CD1c-positive myeloid dendritic cell (primary cell): Measurements from ENCODE around the gene PRCD.

ENCODE experiments used
- DNase-seq: peaks from one replicate; pipeline ENCODE4 v3.0.0-alpha.2; 2016; ENCODE audit errors: extremely low spot score

The PRCD gene

DNA sequence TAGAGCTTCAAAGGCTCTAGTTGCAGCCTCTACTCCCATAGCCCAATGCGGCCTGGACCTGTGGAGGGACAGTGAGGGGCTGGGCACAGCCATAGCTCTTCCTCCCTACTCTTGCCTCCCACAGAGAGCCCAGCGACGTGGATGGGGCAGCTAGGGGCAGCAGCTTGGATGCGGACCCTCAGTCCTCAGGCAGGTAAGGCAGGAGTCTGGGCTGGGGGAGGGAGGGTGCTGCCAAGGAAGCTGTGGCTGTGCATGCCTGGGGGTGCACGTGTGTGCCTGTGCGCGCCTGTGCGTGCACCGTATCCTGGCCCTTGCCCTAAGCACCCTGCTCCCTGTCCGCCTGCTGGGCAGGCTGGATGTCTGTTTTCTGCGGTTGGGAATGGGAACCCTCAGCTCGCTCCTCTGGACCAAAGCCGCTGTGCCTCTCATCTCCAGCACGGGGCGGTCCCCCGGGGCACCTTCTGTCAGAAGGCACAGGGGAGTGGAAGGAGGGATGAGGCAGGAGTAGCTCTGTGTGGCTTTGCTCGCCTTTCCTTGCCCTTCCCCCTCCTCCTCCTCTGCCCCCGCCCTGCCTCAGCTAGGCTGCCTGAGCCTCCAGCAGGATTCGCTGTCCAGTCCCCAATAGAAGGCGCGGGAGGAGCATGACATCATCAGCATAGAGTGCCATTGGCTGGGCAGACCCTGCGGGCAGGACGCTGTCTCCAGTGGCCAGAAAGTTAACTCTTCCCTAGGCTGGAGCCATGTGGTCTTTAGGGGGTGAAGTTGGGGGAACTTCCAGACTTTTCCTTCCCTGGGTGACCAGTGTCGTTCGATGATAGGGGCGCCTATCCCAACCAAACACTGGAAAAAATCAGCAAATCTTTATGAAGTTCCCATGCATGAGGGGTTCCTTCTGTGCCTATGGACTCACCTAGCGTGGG lies 797 bp downstream of the PRCD start:
- DNase-seq: peak; percentile 78

DNA sequence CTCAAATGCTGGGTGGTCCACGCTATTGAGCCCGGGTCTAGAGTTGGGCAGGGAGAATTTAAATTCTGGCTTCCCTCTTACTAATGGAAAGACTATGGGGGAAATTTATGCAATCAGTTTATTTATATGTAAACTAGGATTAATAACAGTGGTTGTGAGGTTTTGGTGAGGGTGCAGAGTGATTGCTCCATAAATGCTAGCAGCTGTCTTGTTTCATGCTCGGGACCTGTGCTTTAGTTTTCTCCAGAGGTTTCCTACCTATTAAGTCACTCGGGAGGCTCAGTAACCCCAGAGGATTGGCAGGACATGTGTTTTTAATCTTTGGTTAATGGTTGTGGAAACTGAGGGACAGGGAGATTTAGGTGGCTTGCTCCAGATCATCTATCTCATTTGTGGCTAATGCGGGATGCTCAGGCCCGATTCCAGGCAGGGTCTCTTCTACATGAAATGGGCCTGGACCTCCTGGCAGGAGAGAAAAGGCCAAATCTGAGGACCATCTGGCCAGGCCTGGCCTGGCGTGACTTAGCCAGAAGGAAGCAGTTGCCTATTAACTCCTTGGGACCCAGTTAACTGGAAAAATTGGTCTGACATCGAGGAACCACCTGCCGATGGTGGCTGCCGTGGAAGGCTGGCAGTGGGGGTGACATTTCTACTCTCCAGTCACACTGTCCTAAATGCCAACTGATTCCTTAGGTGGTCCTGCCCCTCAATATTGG lies 2.1 kb downstream of the PRCD start:
- no peak for DNase-seq

DNA sequence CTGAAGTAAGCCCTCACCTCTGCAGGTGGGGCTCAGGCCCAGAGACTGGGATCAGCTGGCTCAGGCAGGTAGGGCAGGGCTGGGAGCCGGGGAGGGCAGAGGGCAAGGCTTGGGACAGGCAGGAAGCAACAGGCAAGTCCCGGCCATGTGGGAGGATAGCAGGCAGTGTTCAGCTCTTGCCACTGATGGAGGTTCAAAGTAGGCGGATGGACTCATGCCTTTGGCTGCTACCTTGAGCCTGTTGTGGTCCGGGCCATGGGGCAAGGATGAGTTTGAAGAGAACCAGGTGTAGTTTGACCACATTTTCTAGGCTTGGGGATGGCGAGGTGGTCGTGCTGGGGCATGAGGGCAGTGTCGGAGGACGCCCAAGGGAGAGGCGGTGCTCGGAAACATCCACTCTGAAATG lies 2.7 kb downstream of the PRCD start:
- DNase-seq: no peak

DNA sequence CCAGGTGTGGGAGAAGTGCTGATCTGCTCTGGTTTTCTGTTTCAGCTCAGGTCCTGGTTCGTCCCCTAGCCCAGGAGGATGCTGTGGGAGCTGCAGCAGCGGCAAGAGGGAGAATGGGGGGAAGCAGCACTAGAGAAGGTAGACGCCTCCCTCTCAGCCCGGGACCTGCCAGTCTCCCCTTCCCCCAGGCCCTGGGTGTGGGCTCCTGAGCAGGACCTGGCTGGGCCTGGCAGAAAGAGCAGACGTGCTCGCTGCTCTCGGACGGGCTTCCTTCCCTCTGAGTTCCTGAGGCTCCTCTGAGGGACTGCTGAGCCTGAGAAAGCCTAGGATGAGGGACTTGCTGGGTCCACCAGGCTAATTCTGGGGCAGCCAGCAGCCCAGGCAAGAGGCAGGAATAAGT lies 3.1 kb downstream of the PRCD start:
- DNase-seq: no peak

DNA sequence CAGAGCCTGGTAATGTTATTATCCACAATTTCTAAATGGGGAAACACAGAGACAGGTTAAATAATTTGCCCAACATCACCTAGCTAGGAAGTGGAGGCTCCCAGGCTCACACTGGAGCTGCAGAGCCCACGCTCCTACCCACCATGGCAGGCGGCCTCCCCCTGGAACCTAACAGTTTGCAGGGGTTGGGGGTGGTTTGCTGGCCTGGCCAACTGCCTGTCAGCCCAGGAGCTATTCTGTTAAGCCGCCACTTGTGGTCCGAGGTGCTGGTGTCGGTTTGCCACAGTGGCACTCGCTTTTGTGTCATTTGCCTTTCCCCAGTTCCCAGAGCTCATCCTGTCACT lies 3.6 kb downstream of the PRCD start:
- DNase-seq: no peak

DNA sequence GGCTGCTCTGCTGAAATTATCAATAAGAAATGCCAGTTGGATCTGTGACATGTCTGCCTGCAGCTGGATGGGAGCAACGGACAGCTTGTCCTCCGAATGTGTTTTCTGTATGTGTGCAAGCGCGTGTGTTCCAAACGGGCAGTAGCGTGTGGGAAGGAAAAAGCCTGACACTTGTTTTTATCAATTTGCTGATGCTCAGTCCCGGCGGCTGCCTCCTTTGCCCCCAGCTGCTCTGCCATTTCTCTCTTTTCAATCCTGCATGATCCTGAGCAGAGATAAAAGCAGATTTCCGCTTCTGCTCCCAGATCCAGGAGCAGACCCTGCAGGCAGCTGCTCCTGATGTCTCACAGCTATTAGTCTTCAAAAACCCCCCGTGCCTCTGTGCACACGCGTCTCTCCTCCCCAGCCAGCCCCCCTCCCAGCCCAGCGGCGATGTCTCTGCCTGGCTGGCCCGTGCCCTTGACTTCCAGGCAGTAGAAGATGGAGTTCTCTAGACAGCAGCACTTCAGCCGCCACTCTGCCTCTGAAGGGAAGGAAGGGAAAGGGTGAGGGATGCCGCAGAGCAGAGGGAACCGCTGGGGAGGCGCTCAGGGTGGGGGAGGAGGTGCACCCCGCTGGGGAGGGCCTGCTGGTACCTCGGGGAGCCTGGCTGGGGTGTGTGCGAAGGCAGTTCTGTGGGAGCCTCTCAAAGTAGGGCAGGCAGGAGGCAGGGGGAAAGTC lies 4.1 kb downstream of the PRCD start:
- no peak for DNase-seq

DNA sequence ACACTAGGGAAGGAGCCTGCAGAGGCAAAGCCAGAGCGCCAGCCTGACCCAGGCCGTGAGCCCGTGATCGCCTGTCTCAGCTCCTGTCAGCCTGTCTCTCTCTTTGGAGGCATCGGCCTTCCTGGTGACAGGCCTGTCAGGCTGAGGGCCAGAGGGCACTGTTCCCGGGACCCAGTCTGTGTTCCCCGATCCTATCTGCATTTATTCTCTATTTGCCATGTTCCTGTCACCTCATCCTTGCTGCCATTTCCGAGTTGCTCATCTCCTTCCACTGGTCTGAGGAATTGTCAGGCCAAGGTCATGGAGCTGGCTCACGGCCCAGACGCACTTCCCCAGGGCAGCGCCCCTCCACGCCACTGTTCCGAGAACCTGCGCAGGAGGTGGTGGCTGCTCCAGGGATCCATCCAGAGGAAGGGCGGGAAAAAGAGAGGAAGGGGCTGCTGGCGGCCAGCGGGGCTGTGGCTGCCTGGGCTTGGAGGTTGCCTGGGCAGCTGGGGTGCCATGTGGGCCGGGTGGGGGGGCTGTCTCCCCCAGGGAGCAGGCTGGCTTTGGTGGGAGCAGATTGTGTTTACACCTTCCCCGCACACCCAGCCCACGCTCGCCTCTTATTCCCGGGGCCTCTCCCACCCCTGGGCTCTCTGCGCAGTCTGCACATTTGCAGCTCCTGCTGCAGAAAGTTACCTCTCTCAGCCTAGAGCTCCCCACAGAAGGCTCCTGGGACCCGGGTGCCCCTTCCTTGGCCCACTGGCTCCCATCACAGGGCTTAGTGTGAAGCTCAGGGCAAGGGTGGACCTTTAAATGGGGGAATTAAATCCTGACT lies 4.9 kb downstream of the PRCD start:
- DNase-seq: no peak

DNA sequence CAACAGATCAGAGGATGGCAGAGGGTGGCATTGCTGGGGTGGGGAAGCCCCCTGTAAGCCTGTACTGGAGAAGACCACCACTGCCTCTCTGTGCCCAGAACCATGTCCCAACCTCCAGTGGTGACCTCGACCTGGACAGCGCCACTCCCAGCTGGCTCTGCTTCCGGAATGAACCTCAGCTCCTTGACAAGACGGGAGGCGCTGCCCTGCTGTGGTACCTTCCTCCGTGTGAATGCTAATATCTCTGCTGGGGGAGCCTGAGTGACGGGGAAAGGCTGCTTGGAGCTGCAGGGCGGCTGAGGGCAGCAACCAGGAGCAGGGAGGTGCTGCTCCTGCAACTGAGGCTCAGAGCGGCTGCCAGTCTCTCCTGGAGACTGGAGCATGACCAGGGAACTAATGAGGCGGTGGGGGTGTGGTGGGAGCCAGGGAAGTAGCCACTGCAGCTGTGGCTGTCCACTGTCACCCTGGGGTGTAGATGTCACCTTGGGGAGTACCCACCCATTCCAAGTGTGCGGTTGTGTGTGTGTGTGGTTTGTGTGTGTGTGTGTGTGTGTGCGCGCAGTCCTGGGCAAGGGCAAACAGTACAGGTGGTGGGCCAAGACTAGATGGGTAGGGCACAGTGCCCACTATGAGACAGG lies 6.2 kb downstream of the PRCD start:
- no peak for DNase-seq

DNA sequence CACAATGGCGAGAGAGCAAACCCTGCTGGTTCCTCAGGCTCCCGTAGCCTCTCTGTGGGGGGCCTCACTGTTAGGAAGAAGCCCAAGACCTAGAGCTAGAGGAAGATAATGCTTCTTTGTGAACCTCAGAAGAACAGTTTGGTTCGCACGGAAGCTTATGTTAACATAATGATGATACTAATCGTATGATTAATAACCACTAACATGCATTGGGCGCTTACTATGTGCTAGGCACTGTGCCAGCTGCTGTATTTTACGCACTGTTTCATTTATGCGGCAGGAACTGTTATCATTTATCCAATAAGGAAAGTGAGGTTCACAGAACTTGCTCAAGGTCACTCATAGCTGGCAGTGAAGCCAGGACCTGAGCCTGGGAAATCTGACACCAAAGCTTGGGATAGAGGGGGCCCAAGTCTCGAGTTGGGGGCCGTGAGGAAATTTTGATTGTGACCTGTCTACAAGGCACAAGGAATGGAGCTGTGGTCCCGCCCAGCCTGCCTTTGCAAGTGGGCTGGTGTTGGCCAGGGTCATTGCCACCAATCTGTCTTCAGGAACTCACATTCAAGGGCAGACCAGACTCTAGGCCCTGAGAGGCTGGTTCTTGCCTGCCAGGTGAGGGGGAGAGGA lies 6.8 kb downstream of the PRCD start:
- DNase-seq: no peak

DNA sequence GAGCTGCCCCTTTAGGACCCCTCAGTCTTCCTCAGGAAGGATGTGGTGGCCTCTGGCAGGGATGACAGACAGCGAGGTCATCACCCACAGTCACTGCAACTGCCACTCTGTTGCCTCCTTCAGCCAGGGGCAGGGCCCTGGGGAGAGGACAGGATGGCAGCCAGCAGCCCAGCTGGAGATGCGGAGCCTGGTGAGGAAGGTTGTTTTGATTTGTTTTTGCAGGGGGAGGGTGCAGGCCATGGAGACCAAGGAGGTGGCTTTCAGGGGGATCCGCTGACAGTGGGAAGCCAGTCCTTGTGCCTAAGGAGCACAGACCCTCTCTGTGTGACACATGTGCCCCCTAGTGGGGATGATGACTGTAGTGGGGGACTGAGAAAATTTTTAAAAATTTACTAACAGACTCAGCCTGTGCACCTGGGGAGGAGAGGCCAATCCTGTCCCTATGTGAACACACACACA lies 7.4 kb downstream of the PRCD start:
- peak; percentile 53 for DNase-seq

DNA sequence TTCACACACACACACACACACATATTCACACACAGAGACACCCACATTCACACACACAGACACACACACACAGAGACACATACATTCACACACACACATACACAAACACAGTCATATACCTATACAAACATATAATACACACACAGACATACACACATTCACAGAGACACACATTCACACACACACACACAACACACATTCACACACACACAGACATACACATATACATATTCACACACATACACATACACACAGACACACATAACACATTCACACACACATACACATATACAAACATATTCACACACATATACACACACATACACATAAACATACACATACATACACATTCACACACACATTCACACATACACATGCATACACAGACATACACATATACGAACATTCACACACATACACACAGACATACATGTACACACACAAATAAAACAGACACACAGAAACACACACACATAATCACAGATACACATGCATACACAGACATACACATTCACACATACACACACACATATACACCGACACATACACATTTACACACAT lies 7.9 kb downstream of the PRCD start:
- DNase-seq: no peak

DNA sequence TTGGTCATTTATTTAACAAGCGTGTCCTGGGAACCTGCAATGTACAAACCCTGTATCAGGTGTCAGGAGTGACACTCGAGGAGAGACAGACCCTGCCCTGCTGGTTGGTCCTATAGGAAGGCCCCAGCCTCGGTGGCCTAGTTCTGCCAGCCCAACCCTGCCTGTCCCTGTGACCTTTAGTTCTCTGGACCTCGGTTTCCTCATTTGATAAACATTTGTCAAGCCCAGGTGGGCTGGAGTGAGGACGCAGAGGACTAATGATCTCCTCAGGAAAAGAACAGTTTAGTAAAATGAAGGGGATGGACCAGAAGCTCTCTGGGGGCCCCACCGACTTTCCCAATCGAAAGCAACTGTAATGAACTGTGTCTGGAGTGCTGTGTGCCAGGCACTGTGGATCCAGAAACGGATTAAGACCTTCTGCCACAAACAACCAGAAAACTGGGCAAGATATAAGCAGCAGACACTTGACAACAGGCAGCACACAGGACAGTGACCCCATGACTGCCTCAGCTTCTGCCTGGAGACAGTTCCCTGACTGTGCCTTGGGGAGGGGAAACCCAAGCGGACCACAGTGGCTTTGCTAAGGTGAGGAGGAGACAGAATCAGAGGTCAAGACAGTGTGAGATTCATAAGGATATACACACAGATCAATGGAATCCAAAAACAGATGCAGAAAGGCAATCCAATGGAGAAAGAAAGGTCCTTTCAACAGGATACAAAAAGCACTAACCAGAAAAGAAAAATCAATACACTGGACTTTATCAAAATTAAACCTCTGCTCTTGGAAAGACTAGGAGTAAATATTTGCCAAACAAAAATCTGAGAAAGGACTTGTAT lies 8.8 kb downstream of the PRCD start:
- DNase-seq: no peak

DNA sequence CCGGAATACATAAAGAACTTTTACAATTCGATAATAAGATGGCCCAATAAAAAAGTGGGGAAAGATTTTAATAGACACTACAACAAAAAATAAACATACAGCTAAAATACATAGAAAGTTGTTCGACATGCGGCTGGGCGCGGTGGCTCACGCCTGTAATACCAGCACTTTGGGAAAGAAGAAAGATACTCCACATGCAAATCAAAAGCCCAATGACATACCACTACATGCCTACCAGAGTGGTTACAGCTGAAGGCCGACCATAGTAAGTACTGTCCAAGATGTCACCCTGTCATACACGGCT lies 9.3 kb downstream of the PRCD start:
- DNase-seq: no peak

DNA sequence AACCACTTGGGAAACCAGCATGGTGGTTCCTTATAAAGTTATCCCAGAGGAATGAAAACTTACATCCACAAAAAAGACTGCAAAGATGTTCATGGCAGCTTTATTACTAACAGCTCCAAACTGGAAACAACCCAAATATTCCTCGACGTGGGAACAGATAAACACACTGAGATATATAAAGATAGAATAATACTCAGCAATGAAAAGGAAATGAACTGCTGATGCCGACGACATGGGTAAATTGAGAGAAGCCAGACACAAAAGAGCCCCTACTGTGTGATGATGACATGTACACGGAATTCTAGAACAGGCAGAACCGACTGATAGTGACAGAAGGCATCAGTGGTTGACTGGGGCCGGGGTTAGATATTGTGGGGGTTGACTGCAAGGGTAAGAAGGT lies 9.7 kb downstream of the PRCD start:
- no peak for DNase-seq

DNA sequence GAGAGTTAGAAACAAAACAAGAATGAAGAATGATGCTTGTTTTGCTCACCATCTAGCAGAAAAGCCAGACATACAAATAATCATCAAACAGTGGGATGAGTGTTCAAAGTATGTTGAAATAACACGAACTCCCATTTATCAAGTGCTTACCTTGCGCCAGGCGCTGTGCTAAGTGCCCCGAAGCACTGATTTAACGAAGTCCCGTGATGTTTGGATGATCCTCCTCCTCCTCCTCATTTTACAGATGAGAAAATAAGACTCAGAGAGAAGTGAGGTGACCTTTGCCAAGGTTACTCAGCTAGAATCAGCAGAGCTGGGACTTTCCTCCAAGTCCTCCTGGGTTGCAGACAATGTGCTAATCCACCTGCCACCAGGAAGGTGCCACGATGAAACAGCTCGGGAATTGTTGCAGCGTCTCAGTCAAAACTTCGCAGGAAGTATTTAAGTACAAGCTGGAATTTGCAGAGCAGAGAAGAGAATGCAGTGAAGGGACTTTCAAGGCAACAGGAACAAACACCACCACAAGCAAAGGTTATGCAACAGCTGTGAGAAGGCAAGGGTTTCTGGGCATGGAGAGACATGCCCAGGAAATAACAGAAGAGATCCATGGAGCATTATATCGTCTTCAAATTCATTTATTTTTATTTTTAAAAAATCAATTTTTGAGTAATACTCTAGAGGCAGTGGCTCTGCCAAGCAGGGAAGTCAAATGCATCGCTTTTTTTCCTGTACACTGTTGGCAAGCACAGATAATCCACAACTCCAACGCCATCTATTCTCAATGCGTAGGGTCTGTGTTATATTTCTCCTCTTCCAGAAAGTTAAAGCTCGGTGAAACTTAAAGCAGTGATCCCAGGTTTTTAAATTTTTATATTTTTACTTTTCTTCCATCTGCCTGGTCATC lies 11.1 kb downstream of the PRCD start:
- DNase-seq: peak; percentile 68

DNA sequence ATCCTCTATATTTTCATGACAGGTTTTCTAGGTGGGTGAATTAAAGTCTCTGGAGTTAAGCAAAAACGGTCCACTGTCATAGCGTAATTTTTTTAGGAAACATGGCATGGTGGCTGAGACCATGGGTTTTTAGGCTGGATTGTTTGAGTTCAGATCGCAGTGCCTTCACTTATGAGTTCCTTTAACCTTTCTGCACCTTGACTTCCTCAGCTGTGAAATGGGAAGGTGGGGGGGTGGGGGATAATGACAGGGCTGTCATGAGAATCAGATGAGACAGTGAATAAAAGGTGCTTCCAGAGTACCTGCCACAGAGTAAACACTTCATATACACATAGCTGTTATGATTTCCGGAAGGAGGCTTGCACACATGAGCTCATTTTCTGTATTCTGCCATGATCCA lies 11.8 kb downstream of the PRCD start:
- DNase-seq: no peak

DNA sequence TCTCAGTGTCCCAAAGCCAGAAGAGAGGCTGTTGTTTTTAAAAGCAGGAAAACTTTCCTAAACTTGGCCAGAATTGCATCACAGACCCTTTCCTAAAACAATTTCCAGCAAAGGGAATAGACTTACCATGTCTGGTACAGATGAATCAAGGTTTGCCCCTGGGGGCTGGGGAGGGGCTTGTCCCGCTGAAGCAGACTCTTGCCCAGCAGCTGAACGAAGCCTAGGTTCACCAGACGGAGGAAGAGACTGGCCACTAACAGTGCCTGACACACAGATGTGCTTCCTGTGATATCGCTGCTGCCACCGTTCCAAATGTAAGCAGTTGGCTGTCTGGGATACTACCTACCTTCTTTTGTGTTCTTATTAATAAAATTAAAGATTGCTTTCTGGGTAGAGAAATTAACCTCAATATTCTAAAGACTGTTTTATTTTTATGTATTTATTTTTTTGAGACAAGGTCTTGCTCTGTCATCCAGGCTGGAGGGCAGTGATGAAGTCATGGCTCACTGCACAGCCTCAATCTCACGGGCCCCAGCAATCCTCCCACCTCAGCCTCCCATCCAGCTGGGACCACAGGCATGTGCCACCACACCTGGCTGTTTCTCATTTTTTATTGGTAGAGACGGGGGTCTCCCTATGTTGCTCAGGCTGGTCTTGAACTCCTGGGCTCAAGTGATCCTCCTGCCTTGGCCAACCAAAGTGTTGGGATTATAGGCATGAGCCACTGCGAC lies 13.5 kb downstream of the PRCD start:
- DNase-seq: no peak

DNA sequence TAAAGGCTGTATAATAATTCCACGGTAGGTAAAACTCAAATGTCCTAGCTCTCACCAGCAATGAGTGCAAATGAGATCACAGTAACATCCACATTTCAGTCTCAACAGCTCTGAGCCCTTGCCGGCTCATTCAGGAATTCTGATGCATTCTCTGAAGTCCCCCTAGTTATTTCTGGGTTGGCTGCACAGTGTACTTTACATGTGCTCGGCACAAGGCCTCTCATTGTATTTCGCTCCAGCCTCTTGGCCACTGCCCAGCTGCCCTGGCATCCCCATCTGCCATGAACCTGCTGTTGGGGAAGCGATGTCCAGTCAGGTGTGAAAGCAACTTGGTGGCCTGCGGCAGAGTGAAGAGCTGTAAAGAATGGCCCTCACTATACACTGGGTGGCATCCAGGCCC lies 14.3 kb downstream of the PRCD start:
- no peak for DNase-seq
